SK-N-MC (cell line): Measurements from ENCODE around the gene PPP1R12B.

Source experiments
- EZH2 ChIP-seq: fragments of 200-600 bp; sonication (generic); IDR thresholded peaks from one replicate; pipeline ENCODE4 v1.6.1; 2017; ENCODE audit warnings: antibody characterized with exemption
- POLR2AphosphoS5 ChIP-seq: IDR thresholded peaks from 2 replicates; pipeline ENCODE4 v1.6.1; 2012; ENCODE audit warnings: mild to moderate bottlenecking, low read depth, low read length, borderline replicate concordance

- no peak for TF ChIP-seq POLR2AphosphoS5
- no peak for TF ChIP-seq EZH2
These were observed 221.2 kb downstream of the PPP1R12B start for GRCh38 chr1:202569393-202570322.
